K562 (cell line): Measurements from ENCODE around the gene SCT. TPM values are rescaled to one million over a fixed set of nuclear protein-coding genes. Genes with fewer than 3 reads are reported as not detected.

Experiments used
- ETV6 ChIP-seq, 3 experiments: fragments of 150-350 bp in 1 of 3; sonication (generic) in 1 of 3; formaldehyde crosslinking in 1 of 3; IDR thresholded peaks; 2 replicates each; pipeline versions ENCODE4 v1.6.1 to v1.8.0; 2014 to 2022; ENCODE audit warnings: borderline replicate concordance in 2 of 3, low read depth in 2 of 3, antibody characterized with exemption in 1 of 3, low read length in 1 of 3, mild to moderate bottlenecking in 1 of 3, missing genetic modification reagents in 1 of 3
- FOXP1 ChIP-seq: sonication (generic); formaldehyde crosslinking; IDR thresholded peaks from 2 replicates; pipeline ENCODE4 v1.8.0; 2022; ENCODE audit warnings: mild to moderate bottlenecking, missing genetic modification reagents
- HDAC6 ChIP-seq: IDR thresholded peaks from 2 replicates; pipeline ENCODE4 v1.6.1; 2012; ENCODE audit warnings: low read depth, mild to moderate bottlenecking, control low read depth, inconsistent platforms, low read length, moderate library complexity
- HMG20A ChIP-seq: fragments of 450-650 bp; formaldehyde crosslinking; conservative IDR thresholded peaks from 2 replicates; pipeline ENCODE4 v1.4.0; 2020; ENCODE audit warnings: mild to moderate bottlenecking, mixed read lengths
- HOMEZ ChIP-seq: fragments of 250-450 bp; sonication (Bioruptor Pico); IDR thresholded peaks from 2 replicates; pipeline ENCODE4 v1.4.0; 2020; ENCODE audit warnings: mild to moderate bottlenecking, moderate library complexity
- KLF6 ChIP-seq: fragments of 250-450 bp; sonication (Bioruptor Pico); IDR thresholded peaks from 2 replicates; pipeline ENCODE4 v1.4.0; 2020; ENCODE audit warnings: mild to moderate bottlenecking, moderate library complexity, borderline replicate concordance
- MCM5 ChIP-seq: fragments of 450-650 bp; IDR thresholded peaks from 2 replicates; pipeline ENCODE4 v1.6.1; 2016; ENCODE audit warnings: low read depth
- MED1 ChIP-seq: sonication (generic); formaldehyde crosslinking; IDR thresholded peaks from 2 replicates; pipeline ENCODE4 v1.8.1; 2023; ENCODE audit warnings: missing genetic modification reagents, borderline replicate concordance
- NFE2L1 ChIP-seq: fragments of 450-650 bp; IDR thresholded peaks from 2 replicates; pipeline ENCODE4 v1.6.1; 2016; ENCODE audit warnings: missing genetic modification characterization, low read depth, mild to moderate bottlenecking, missing compliant biosample characterization, moderate library complexity, borderline replicate concordance
- PCBP1 ChIP-seq: fragments of 200-400 bp; formaldehyde crosslinking; IDR thresholded peaks from 2 replicates; pipeline ENCODE4 v1.6.1; 2018; ENCODE audit warnings: mild to moderate bottlenecking, low read depth, low read length; ENCODE audit not compliant: poor library complexity, severe bottlenecking
- RFX1 ChIP-seq: fragments of 450-650 bp; IDR thresholded peaks from 2 replicates; pipeline ENCODE4 v1.6.1; 2016; ENCODE audit warnings: mild to moderate bottlenecking, moderate library complexity
- SREBF2 ChIP-seq: sonication (generic); formaldehyde crosslinking; IDR thresholded peaks from 2 replicates; pipeline ENCODE4 v1.4.0; 2020; ENCODE audit warnings: mild to moderate bottlenecking, missing genetic modification reagents
- ZNF644 ChIP-seq: fragments of 200-800 bp; sonication (Bioruptor generic); IDR thresholded peaks from 2 replicates; pipeline ENCODE4 v1.6.1; 2016; ENCODE audit warnings: low read depth, missing genetic modification characterization, missing compliant biosample characterization
- polyA plus RNA-seq, 8 experiments: library from polyadenylated mRNA; depleted of rRNA in 4 of 8; stranded (reverse) in 5 of 8; unstranded in 3 of 8; fragments of >200 nt; fragmentation: Nextera tagmentation in 2 of 8; fragmentation: Illumina TruSeq in 1 of 8; extraction: Ambion mirVana in 2 of 8; extraction: Trizol in 1 of 8; gene quantifications; 2 replicates each; pipeline versions ENCODE4 v1.2.1 to v1.2.3, GENCODE V29; 2011 to 2014; ENCODE audit warnings: inconsistent platforms in 1 of 8, missing spikeins in 1 of 8
- total RNA-seq, 7 experiments: library from RNA; depleted of rRNA in 6 of 7; stranded (reverse); fragments of >200 nt in 6 of 7; fragmentation: Illumina TruSeq in 2 of 7; extraction: Trizol in 2 of 7; gene quantifications; 2 replicates each; pipeline versions ENCODE4 v1.2.1 to v1.2.3, GENCODE V29; 2011 to 2021; ENCODE audit warnings: low replicate concordance in 1 of 7

SCT gene
- total and polyA plus RNA-seq, 9 of the 15 experiments (the other 6 are each of a cell fraction or from before 2014, with no cell fraction given), result not detected

GRCh38 chr11:627308-627576 lies 261 bp upstream of the SCT start (continued):
- TF ChIP-seq HOMEZ, result no peak
- no peak for TF ChIP-seq ETV6 (IDR thresholded peaks at IDR 0.05; ENCODE audit: borderline replicate concordance in 1 of 2, low read depth in 2 of 2, low read length in 1 of 2)
- no peak for TF ChIP-seq ETV6 (CRISPR knock-in tag; IDR thresholded peaks at IDR 0.05; ENCODE audit: borderline replicate concordance)
- TF ChIP-seq HDAC6, result no peak
- TF ChIP-seq MED1 (CRISPR knock-in tag), result no peak
- TF ChIP-seq FOXP1 (CRISPR knock-in tag), result no peak
- TF ChIP-seq MCM5, result no peak
- TF ChIP-seq PCBP1, result no peak
- TF ChIP-seq RFX1, result no peak
- no peak for TF ChIP-seq ZNF644 (tag)
- TF ChIP-seq HMG20A (CRISPR knock-in tag), result no peak
- TF ChIP-seq SREBF2, result no peak
- no peak for TF ChIP-seq KLF6 (CRISPR knock-in tag)
- TF ChIP-seq NFE2L1, result no peak
- TF ChIP-seq, all 486 proteins: peak for 0
